ENCODE results near the gene CEMIP2. TPM values are rescaled to one million over a fixed set of nuclear protein-coding genes. Genes with fewer than 3 reads are reported as not detected.

CEMIP2 gene
- polyA plus RNA-seq, 1 of the 3 experiments (the other 2 are of a cell fraction), result 39.8 TPM

- ChIA-PET CTCF (no interaction called here), POLR2A (no interaction called here)
- Histone ChIP-seq H3K4me1 (ENCODE audit: control insufficient read depth in 1 of 2, insufficient read depth in 2 of 2, low read depth in 1 of 2, low read length in 1 of 2) (peaks cover 0 to 19% of the 10 kb centered on the region in 2 experiments; a peak in 2 of 4 replicates), H3K4me3 (ENCODE audit: low read depth in 2 of 2, low read length in 1 of 2) (no peak overlapping the region), H3K9ac (no peak overlapping the region), H3K4me2 (no peak overlapping the region), H3K27me3 (ENCODE audit: insufficient read depth) (peaks cover 4% of the 10 kb centered on the region; the same call in 1 of the 2 replicates), H3K27ac (ENCODE audit: low read depth in 2 of 2, low read length in 1 of 2) (no peak overlapping the region), H4K20me1 (ENCODE audit: insufficient read depth) (no peaks in the 10 kb centered on the region), H3K9me2 (no peaks in the 10 kb centered on the region), H3K9me3 (no peaks in the 10 kb centered on the region), H3K79me2 (ENCODE audit: insufficient read depth) (no peaks in the 10 kb centered on the region), H2AFZ (ENCODE audit: low read depth) (no peak overlapping the region), H3F3A (replicated peaks; ENCODE audit: insufficient read depth) (peaks cover 14% of the 10 kb centered on the region), H3K36me3 (replicated peaks in 1 of 2; ENCODE audit: control insufficient read depth in 1 of 2, insufficient read depth in 2 of 2, low read length in 1 of 2) (no peaks in the 10 kb centered on the region)
- no peak for DNase-seq
- TF ChIP-seq GABPA (IDR thresholded peaks at IDR 0.05; ENCODE audit: low read depth), result no peak
- TF ChIP-seq NRF1 (IDR thresholded peaks at IDR 0.05; ENCODE audit: low read depth, low read length), result no peak
- no peak for TF ChIP-seq REST (IDR thresholded peaks at IDR 0.05; ENCODE audit: low read depth, low read length)
- TF ChIP-seq YY1 (IDR thresholded peaks at IDR 0.05; ENCODE audit: low read depth), result no peak
- TF ChIP-seq RXRA (IDR thresholded peaks at IDR 0.05; ENCODE audit: borderline replicate concordance, low read depth), result no peak
- TF ChIP-seq, protein P1, sequence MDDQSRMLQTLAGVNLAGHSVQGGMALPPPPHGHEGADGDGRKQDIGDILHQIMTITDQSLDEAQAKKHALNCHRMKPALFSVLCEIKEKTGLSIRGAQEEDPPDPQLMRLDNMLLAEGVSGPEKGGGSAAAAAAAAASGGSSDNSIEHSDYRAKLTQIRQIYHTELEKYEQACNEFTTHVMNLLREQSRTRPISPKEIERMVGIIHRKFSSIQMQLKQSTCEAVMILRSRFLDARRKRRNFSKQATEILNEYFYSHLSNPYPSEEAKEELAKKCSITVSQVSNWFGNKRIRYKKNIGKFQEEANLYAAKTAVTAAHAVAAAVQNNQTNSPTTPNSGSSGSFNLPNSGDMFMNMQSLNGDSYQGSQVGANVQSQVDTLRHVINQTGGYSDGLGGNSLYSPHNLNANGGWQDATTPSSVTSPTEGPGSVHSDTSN (IDR thresholded peaks at IDR 0.05), result no peak
- WGBS (ENCODE audit: low lambda C conversion rate), result 36% methylated on average over 1 of the region's 1 CpG
Measured at GRCh38 chr9:71675857-71676165, 92.5 kb downstream of the CEMIP2 start.

- TF ChIP-seq SIN3A (IDR thresholded peaks at IDR 0.05; ENCODE audit: borderline replicate concordance, low read depth, low read length), result no peak
- TF ChIP-seq EP300 (IDR thresholded peaks at IDR 0.05; ENCODE audit: borderline replicate concordance in 1 of 2, low read depth in 1 of 2, low read length in 1 of 2), result no peak
- ChIA-PET POLR2A (no interaction called here), CTCF (no interaction called here)
- no peak for DNase-seq
- no peak overlapping the region for H3K4me3 ChIP-seq (ENCODE audit: low read depth in 2 of 2, low read length in 1 of 2)
- no peak overlapping the region for H3K4me2 ChIP-seq
- H3K27ac ChIP-seq (ENCODE audit: low read depth in 2 of 2, low read length in 1 of 2), result no peak overlapping the region
- H3K9me2 ChIP-seq, result no peaks in the 10 kb centered on the region
- peaks cover 0 to 14% of the 10 kb centered on the region in 2 experiments; a peak in 1 of 4 replicates for H3K4me1 ChIP-seq (ENCODE audit: control insufficient read depth in 1 of 2, insufficient read depth in 2 of 2, low read depth in 1 of 2, low read length in 1 of 2)
- no peak overlapping the region for H3K9ac ChIP-seq
- H3K79me2 ChIP-seq (ENCODE audit: insufficient read depth), result no peaks in the 10 kb centered on the region
- WGBS (ENCODE audit: low lambda C conversion rate), result 22% methylated on average over 3 of the region's 3 CpGs
- no peaks in the 10 kb centered on the region for H3K36me3 ChIP-seq (replicated peaks in 1 of 2; ENCODE audit: control insufficient read depth in 1 of 2, insufficient read depth in 2 of 2, low read length in 1 of 2)
- no peaks in the 10 kb centered on the region for H3K9me3 ChIP-seq
- H3K27me3 ChIP-seq (ENCODE audit: insufficient read depth), result peaks cover 4% of the 10 kb centered on the region; the same call in 1 of the 2 replicates
- no peaks in the 10 kb centered on the region for H4K20me1 ChIP-seq (ENCODE audit: insufficient read depth)
- H3F3A ChIP-seq (replicated peaks; ENCODE audit: insufficient read depth), result peaks cover 9% of the 10 kb centered on the region
- H2AFZ ChIP-seq (ENCODE audit: low read depth), result no peak overlapping the region
Measured at GRCh38 chr9:71675105-71675856, 93.0 kb downstream of the CEMIP2 start.
